HG03025 (cell line): ENCODE measurements around the gene LMNB1.
A peak's percentile ranks its signal among the peaks of the same experiment; 100 is the strongest.
"Not testable (repeated sequence)": the region's sequence is repeated elsewhere in the genome, so short reads cannot be mapped to it uniquely, and the experiment has no call there.

ENCODE experiments used
- ATAC-seq: cut with Tn5 transposase; IDR thresholded peaks from one replicate; pipeline ENCODE4 v1.9.1; 2021; ENCODE audit warnings: mild to moderate bottlenecking, moderate library complexity; ENCODE audit not compliant: unreplicated experiment, low FRiP score

The LMNB1 gene

GRCh38 chr5:126776499-126777256, at the start of gene LMNB1:
LMNB1 (plus strand) TSS chr5:126777136; CDS start chr5:126777509, 373 bp downstream.
- peak; percentile 48 for ATAC-seq

- no peak for ATAC-seq
Observed at GRCh38 chr5:126732716-126733115, 44.2 kb upstream of the LMNB1 start.

- ATAC-seq: not testable (repeated sequence)
Observed at GRCh38 chr5:126734573-126734972, 42.4 kb upstream of the LMNB1 start.

GRCh38 chr5:126736141-126736540, 40.8 kb upstream of the LMNB1 start:
- ATAC-seq: no peak

- ATAC-seq: no peak
Observed at GRCh38 chr5:126741361-126741760, 35.6 kb upstream of the LMNB1 start.

GRCh38 chr5:126742425-126742824, 34.5 kb upstream of the LMNB1 start:
- no peak for ATAC-seq

- ATAC-seq: no peak
Observed at GRCh38 chr5:126744836-126745235, 32.1 kb upstream of the LMNB1 start.

- ATAC-seq: no peak
Observed at GRCh38 chr5:126745259-126745992, 31.5 kb upstream of the LMNB1 start.

- ATAC-seq: no peak
Observed at GRCh38 chr5:126746290-126746689, 30.6 kb upstream of the LMNB1 start.

GRCh38 chr5:126752081-126752785, 24.7 kb upstream of the LMNB1 start:
- no peak for ATAC-seq

GRCh38 chr5:126753227-126753626, 23.7 kb upstream of the LMNB1 start:
- ATAC-seq: no peak

GRCh38 chr5:126754609-126755008, 22.3 kb upstream of the LMNB1 start:
- no peak for ATAC-seq

GRCh38 chr5:126755593-126755992, 21.3 kb upstream of the LMNB1 start:
- no peak for ATAC-seq

GRCh38 chr5:126757713-126758357, 19.1 kb upstream of the LMNB1 start:
- no peak for ATAC-seq

- no peak for ATAC-seq
Observed at GRCh38 chr5:126763371-126763770, 13.6 kb upstream of the LMNB1 start.

- ATAC-seq: no peak
Observed at GRCh38 chr5:126769703-126770102, 7.2 kb upstream of the LMNB1 start.

- ATAC-seq: not testable (repeated sequence)
Observed at GRCh38 chr5:126773536-126773935, 3.4 kb upstream of the LMNB1 start.

- ATAC-seq: not testable (repeated sequence)
Observed at GRCh38 chr5:126774595-126774994, 2.3 kb upstream of the LMNB1 start.

- peak; percentile 26 for ATAC-seq
Observed at GRCh38 chr5:126777257-126777974, 480 bp downstream of the LMNB1 start.
